ENCODE data around the gene IKZF3.
"Not testable (repeated sequence)": the region's sequence is repeated elsewhere in the genome, so short reads cannot be mapped to it uniquely, and the experiment has no call there.

The IKZF3 gene

GRCh38 chr17:39777534-39778365 is 86.4 kb downstream of the IKZF3 start:
- no peak for DNase-seq

- no peak for DNase-seq
Observed at GRCh38 chr17:39776252-39776651, 87.9 kb downstream of the IKZF3 start.

GRCh38 chr17:39775031-39775430 is 89.1 kb downstream of the IKZF3 start:
- DNase-seq: no peak

GRCh38 chr17:39774047-39774446 is 90.1 kb downstream of the IKZF3 start:
- DNase-seq: no peak

- DNase-seq: no peak
Observed at GRCh38 chr17:39772987-39773934, 90.9 kb downstream of the IKZF3 start.

- DNase-seq: no peak
Observed at GRCh38 chr17:39772415-39772814, 91.7 kb downstream of the IKZF3 start.

GRCh38 chr17:39769974-39770587 is 94.0 kb downstream of the IKZF3 start:
- peak; percentile 50 to 59 for DNase-seq

- DNase-seq: no peak
Observed at GRCh38 chr17:39767147-39767546, 97.0 kb downstream of the IKZF3 start.

- DNase-seq: no peak
Observed at GRCh38 chr17:39765766-39766165, 98.3 kb downstream of the IKZF3 start.

- no peak for DNase-seq
Observed at GRCh38 chr17:39765175-39765574, 98.9 kb downstream of the IKZF3 start.

- not testable (repeated sequence) for DNase-seq
Observed at GRCh38 chr17:39764171-39764570, 99.9 kb downstream of the IKZF3 start.

- no peak for DNase-seq
Observed at GRCh38 chr17:39763051-39763820, 100.9 kb downstream of the IKZF3 start.

GRCh38 chr17:39761861-39762496 is 102.1 kb downstream of the IKZF3 start:
- no peak for DNase-seq

GRCh38 chr17:39759204-39759603 is 104.9 kb downstream of the IKZF3 start:
- no peak for DNase-seq

- peak; percentile 33 to 51 for DNase-seq
Observed at GRCh38 chr17:39757931-39758873, 105.9 kb downstream of the IKZF3 start.

- DNase-seq: no peak
Observed at GRCh38 chr17:39757176-39757662, 106.9 kb downstream of the IKZF3 start.

GRCh38 chr17:39756380-39757079 is 107.6 kb downstream of the IKZF3 start:
- DNase-seq: no peak

GRCh38 chr17:39755554-39756379 is 108.3 kb downstream of the IKZF3 start:
- DNase-seq: peak; percentile 44 to 51

All from activated CD4-positive, alpha-beta T cell treated with anti-CD3 and anti-CD28 coated beads, Interleukin-2, amount 50 U/mL, for 4 hours (primary cell).